Astrocyte (in vitro differentiated cells and primary cell): ENCODE data around the gene REEP1.

Source experiments
- EZH2 ChIP-seq: IDR thresholded peaks from 2 replicates; pipeline ENCODE4 v1.6.1; 2012; ENCODE audit warnings: mild to moderate bottlenecking, low read length, inconsistent platforms; ENCODE audit not compliant: insufficient read depth
- TF ChIP-seq, protein P1 (sequence below): IDR thresholded peaks from 2 replicates; pipeline ENCODE4 v1.5.1; 2011; ENCODE audit warnings: low read depth, mild to moderate bottlenecking, inconsistent platforms, low read length, moderate library complexity; ENCODE audit not compliant: insufficient read depth

DNA sequence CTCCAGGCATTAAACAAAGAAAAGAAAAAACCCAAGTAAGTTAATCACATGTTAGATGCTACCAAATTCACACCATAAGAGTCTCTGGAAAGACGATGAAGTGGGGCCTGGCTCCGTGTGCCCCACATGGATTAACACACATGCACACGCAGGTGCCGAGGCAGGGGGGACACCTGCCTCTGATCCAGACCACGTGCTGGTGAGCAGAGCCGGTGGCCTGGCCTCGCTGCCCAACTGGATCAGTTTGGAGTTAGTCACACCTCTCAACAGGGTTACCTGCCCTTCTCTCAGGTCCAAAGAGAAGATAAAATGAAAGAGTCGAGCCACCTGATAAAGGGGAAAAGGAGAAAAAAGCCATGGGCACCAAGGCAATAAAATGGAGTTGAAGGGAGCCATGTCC, 97.7 kb downstream of the REEP1 start:
- TF ChIP-seq, protein P1, sequence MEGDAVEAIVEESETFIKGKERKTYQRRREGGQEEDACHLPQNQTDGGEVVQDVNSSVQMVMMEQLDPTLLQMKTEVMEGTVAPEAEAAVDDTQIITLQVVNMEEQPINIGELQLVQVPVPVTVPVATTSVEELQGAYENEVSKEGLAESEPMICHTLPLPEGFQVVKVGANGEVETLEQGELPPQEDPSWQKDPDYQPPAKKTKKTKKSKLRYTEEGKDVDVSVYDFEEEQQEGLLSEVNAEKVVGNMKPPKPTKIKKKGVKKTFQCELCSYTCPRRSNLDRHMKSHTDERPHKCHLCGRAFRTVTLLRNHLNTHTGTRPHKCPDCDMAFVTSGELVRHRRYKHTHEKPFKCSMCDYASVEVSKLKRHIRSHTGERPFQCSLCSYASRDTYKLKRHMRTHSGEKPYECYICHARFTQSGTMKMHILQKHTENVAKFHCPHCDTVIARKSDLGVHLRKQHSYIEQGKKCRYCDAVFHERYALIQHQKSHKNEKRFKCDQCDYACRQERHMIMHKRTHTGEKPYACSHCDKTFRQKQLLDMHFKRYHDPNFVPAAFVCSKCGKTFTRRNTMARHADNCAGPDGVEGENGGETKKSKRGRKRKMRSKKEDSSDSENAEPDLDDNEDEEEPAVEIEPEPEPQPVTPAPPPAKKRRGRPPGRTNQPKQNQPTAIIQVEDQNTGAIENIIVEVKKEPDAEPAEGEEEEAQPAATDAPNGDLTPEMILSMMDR, result no peak
- TF ChIP-seq EZH2, result no peak
